GM04503 (cell line): ENCODE data around the gene GPR171.
"Not testable (repeated sequence)": the region's sequence is repeated elsewhere in the genome, so short reads cannot be mapped to it uniquely, and the experiment has no call there.

ENCODE experiments used
- DNase-seq: peaks from one replicate; pipeline ENCODE4 v3.0.0-alpha.2; 2012; ENCODE audit warnings: low read depth

Gene GPR171

GRCh38 chr3:151174351-151174750 is 28.7 kb downstream of the GPR171 start:
- no peak for DNase-seq

GRCh38 chr3:151171145-151171757 is 31.8 kb downstream of the GPR171 start:
- no peak for DNase-seq

GRCh38 chr3:151169948-151170679 is 32.9 kb downstream of the GPR171 start:
- not testable (repeated sequence) for DNase-seq

GRCh38 chr3:151169262-151169947 is 33.6 kb downstream of the GPR171 start:
- no peak for DNase-seq

GRCh38 chr3:151168269-151169094 is 34.5 kb downstream of the GPR171 start:
- peak; percentile 15 for DNase-seq

GRCh38 chr3:151166161-151166560 is 36.9 kb downstream of the GPR171 start:
- DNase-seq = no peak

GRCh38 chr3:151165226-151165625 is 37.8 kb downstream of the GPR171 start:
- DNase-seq = no peak

GRCh38 chr3:151159806-151160205 is 43.2 kb downstream of the GPR171 start:
- DNase-seq = no peak

GRCh38 chr3:151156618-151157216 is 46.3 kb downstream of the GPR171 start:
- no peak for DNase-seq

GRCh38 chr3:151155409-151156128 is 47.4 kb downstream of the GPR171 start:
- no peak for DNase-seq

- DNase-seq = no peak
Observed at GRCh38 chr3:151154566-151154965, 48.5 kb downstream of the GPR171 start.

GRCh38 chr3:151152455-151153079 is 50.4 kb downstream of the GPR171 start:
- DNase-seq = no peak
